Omental fat pad (tissue), 4 donors: ENCODE measurements around the gene GRM4. TPM values are rescaled to one million over a fixed set of nuclear protein-coding genes. Genes with fewer than 3 reads are reported as not detected.

Experiments
- ATAC-seq: fragments of 150-250 bp; one replicate; pipeline ENCODE4 v1.9.1; 2016; ENCODE audit warnings: mild to moderate bottlenecking, moderate library complexity; ENCODE audit not compliant: low FRiP score
- DNase-seq: peaks from one replicate; pipeline ENCODE4 v3.0.0-alpha.2; 2019; ENCODE audit warnings: low spot score
- total RNA-seq, 4 donors: library from RNA; depleted of rRNA; stranded (reverse); fragments of >200 nt; gene quantifications; one replicate each; pipeline ENCODE4 v1.1.0, GENCODE V29; 2016
- TF ChIP-seq, protein P1 (sequence below), 3 donors: fragments of 450-650 bp; IDR thresholded peaks; one replicate each; pipeline ENCODE4 v1.5.1; 2016 to 2017; ENCODE audit warnings: antibody characterized with exemption in 3 of 3, mild to moderate bottlenecking in 3 of 3, moderate library complexity in 2 of 3

The GRM4 gene
- total RNA-seq, 4 donors from 2014 or later: 0.60 TPM; not detected in 3

DNA sequence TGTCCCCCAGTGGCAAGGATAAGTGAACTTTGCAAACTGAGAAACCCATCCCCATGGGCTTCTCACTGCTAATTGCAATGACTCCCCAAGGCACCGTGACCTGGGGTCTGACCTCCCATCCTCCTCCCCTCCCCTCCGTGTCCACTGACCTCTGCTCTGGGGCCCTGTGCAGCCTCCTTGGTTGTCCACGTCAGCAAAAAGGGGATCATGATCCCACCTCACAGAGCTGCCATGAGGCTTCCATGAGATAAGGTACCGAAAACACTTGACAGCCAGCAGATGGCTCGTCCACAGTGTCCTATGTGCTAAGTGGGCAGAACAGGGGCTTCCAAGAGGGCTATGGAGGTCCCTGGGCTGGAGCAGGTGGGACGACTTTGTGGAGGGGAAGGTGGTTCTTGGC is 104.5 kb downstream of the GRM4 start:
- no peak for ATAC-seq
- no peak for DNase-seq
- TF ChIP-seq, protein P1, sequence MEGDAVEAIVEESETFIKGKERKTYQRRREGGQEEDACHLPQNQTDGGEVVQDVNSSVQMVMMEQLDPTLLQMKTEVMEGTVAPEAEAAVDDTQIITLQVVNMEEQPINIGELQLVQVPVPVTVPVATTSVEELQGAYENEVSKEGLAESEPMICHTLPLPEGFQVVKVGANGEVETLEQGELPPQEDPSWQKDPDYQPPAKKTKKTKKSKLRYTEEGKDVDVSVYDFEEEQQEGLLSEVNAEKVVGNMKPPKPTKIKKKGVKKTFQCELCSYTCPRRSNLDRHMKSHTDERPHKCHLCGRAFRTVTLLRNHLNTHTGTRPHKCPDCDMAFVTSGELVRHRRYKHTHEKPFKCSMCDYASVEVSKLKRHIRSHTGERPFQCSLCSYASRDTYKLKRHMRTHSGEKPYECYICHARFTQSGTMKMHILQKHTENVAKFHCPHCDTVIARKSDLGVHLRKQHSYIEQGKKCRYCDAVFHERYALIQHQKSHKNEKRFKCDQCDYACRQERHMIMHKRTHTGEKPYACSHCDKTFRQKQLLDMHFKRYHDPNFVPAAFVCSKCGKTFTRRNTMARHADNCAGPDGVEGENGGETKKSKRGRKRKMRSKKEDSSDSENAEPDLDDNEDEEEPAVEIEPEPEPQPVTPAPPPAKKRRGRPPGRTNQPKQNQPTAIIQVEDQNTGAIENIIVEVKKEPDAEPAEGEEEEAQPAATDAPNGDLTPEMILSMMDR (IDR thresholded peaks at IDR 0.05): no peak

DNA sequence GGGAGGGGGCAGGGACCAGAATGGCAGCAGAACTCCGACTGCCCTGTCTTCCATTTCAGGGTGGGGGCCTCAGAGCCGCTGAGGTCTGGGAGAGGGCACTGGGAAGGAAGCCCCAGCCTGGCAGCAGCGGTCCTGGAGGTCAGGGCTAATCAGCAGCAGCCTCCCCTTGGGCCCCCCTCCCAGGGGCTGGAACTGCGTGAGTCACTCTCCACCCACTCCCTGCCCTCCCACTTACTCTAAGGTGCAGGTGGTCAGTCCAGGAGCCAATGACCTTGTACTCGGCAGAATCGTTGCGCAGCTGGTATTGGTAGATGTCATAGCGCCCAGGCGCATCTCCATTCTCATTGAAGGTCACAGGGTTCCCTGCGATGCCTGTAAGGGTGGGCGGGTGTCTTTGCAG is 105.9 kb downstream of the GRM4 start:
- ATAC-seq (no peak), DNase-seq (no peak)
- TF ChIP-seq, protein P1 (IDR thresholded peaks at IDR 0.05): no peak

DNA sequence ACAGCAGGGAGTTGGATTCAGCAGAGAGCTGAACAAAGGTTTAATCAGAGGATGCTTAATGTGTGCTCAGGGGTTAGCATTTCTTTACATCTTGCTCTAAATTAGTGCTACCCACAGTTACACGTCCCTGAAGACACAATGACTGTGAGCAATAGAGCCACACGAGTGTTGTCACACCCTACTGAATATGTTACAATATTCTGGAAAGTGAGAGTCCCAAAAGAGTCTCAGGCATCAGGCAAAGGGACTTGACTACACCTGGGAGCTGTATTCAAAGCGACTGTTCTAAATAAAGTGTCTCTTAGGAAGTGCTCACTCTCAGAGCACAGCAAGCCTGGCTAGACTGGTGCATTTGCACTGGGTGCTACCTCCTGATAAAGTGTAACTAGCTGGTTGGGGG is 108.7 kb downstream of the GRM4 start:
- ATAC-seq (no peak), DNase-seq (no peak)
- TF ChIP-seq, protein P1 (IDR thresholded peaks at IDR 0.05): no peak

DNA sequence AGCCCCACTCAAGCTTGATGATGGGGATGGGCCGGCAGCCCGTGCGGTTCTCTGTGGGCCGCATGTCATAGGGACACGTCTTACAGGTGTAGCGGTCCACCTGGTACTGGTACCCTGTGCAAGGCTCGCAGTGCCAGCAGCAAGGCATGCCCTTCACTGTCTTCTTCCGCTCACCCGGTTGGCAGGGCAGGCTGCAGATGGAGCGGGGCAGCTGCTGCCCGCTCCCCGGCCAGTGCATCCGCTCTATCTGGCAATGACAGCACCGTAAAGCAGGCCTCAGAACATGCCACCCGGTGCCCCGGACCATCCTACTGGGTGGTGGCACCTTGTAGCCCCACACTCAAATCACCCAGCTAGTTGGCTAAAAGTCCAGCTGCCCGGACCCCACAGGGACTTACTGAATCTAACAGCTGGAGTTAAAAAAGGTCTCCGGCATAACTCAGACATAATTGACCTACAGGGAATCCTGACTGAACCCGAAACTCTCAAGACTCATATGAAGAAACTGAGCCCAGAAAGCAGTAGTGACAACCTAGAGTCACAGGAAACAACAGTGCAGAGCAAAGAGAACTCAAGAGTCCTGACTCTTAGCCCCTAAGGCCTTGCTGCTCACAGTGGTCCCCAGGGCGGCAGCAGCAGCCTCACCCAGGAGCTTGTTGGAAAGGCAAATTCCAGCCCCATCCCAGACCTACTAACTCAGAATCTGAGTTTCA is 109.4 kb downstream of the GRM4 start:
- TF ChIP-seq, protein P1 (IDR thresholded peaks at IDR 0.05): no peak
- DNase-seq (no peak), ATAC-seq (no peak)

DNA sequence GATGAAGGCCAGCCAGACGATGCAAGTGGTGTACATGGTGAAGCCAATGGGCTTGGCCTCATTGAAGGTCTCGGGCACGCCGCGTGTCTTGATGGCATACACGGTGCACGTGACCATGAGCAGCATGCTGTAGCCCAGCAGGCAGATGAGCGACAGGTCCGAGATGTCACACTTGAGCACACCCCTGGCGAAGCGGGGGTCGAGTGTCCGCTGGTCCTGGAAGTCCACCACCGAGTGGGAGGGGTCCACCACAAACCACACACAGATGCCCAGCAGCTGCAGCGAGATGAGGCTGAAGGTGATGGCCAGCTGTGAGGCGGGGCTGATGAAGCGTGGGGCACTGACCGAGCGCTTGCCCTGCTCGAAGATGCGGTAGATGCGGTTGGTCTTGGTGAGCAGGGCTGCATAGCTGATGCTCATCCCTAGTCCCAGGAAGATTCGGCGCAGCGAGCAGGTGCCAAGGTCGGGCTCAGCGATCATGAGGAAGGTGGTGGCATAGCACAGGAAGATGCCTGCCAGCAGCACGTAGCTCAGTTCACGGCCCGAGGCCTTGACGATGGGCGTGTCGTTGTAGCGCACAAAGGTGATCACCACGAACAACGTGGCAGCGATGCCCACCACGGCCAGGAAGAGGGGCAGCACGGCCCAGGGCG is 110.1 kb downstream of the GRM4 start:
- ATAC-seq (no peak), DNase-seq (no peak)
- TF ChIP-seq, protein P1 (IDR thresholded peaks at IDR 0.05): no peak

DNA sequence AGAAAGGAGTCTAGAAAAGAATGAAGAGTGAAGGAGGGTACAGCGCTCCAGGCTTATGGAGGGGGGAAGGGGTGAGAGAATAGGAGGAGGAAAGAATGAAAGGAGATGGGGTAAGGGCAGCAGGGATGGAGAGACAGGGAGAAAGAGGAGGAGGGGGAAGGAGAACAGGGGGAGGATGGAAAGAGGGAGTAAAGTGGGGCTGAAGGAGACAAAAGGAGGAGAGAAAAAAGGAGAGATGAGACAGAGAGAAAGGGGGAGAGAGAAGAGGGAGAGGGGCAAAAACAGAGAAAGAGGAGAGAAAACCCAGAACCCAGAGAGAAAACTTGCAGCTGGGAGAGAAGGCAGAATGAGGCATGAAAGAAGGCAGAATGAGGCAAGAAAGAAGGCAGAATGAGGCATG is 110.7 kb downstream of the GRM4 start:
- TF ChIP-seq, protein P1 (IDR thresholded peaks at IDR 0.05): no peak
- DNase-seq (no peak), ATAC-seq (no peak)

DNA sequence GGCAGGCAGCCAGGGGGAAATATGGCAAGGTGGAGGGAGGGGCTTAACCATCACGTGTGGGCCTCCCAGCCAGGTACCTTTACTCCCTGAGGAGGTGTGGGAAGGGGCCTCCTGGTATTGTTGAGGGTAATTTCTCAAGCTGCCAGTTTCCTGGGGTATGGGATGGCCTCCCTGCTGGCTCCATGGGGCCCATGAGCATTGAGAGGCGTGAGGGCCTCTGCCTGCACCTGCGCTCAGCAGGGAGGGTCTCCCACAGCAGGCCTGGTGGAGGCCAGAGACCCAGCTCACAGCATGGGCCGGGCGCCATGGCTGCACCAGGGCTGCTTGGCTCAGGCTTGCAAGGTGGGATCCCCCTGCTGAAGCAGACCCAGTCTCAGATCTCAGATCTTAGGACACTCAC is 113.0 kb downstream of the GRM4 start:
- DNase-seq (no peak), ATAC-seq (no peak)
- TF ChIP-seq, protein P1 (IDR thresholded peaks at IDR 0.05): no peak
